GM12801 (cell line): Measurements from ENCODE around the gene CACNB2.

Source experiments
- CTCF ChIP-seq: IDR thresholded peaks from one replicate; pipeline ENCODE4 v1.5.1; 2011; ENCODE audit warnings: control low read depth; ENCODE audit not compliant: insufficient read length; ENCODE audit errors: extremely low read depth

CACNB2 gene

GRCh38 chr10:18195060-18195799 is 55.0 kb downstream of the CACNB2 start:
- TF ChIP-seq CTCF, result no peak

GRCh38 chr10:18196806-18197550 is 56.8 kb downstream of the CACNB2 start:
- no peak for TF ChIP-seq CTCF

- TF ChIP-seq CTCF, result no peak
Measured at GRCh38 chr10:18197706-18198105, 57.5 kb downstream of the CACNB2 start.

GRCh38 chr10:18201877-18202276 is 61.7 kb downstream of the CACNB2 start:
- no peak for TF ChIP-seq CTCF

GRCh38 chr10:18202680-18203460 is 62.6 kb downstream of the CACNB2 start:
- TF ChIP-seq CTCF, result no peak

- TF ChIP-seq CTCF, result no peak
Measured at GRCh38 chr10:18203471-18203870, 63.2 kb downstream of the CACNB2 start.
